ENCODE results near the gene RUNDC1. TPM values are rescaled to one million over a fixed set of nuclear protein-coding genes. Genes with fewer than 3 reads are reported as not detected.
A peak's percentile ranks its signal among the peaks of the same experiment; 100 is the strongest.

Gene RUNDC1
- total and polyA plus RNA-seq, 2 experiments from 2014 or later = 6.1 to 11.9 TPM

- H2AFZ ChIP-seq = no peak overlapping the region
- H3K27ac Mint-ChIP-seq = peak overlapping the region; percentile 91
- H3K4me3 Mint-ChIP-seq = peak overlapping the region; percentile 95
- ATAC-seq = no peak
- peak overlapping the region; percentile 98 for H3K4me3 ChIP-seq
- TF ChIP-seq ETS1 (IDR thresholded peaks at IDR 0.05) (no peak), ZNF114 (CRISPR knock-in tag; IDR thresholded peaks at IDR 0.05) (no peak), CREB1 (CRISPR knock-in tag; IDR thresholded peaks at IDR 0.05; ENCODE audit: low read depth) (no peak), ZNF331 (CRISPR knock-in tag; IDR thresholded peaks at IDR 0.05; ENCODE audit: low read depth) (no peak), CTCF (conservative IDR thresholded peaks at IDR 0.05; ENCODE audit: low read depth in 2 of 2) (no peak), STAT1 (IDR thresholded peaks at IDR 0.05; ENCODE audit: unreplicated experiment) (no peak), NANOG (IDR thresholded peaks at IDR 0.05; ENCODE audit: borderline replicate concordance) (no peak), EZH2 (IDR thresholded peaks at IDR 0.05; ENCODE audit: low read depth, unreplicated experiment) (no peak), EZH2phosphoT487 (IDR thresholded peaks at IDR 0.05; ENCODE audit: unreplicated experiment) (no peak), POLR2AphosphoS5 (IDR thresholded peaks at IDR 0.05; ENCODE audit: low read depth) (no peak), JUNB (IDR thresholded peaks at IDR 0.05; ENCODE audit: unreplicated experiment) (no peak)
- TF ChIP-seq, protein P1, sequence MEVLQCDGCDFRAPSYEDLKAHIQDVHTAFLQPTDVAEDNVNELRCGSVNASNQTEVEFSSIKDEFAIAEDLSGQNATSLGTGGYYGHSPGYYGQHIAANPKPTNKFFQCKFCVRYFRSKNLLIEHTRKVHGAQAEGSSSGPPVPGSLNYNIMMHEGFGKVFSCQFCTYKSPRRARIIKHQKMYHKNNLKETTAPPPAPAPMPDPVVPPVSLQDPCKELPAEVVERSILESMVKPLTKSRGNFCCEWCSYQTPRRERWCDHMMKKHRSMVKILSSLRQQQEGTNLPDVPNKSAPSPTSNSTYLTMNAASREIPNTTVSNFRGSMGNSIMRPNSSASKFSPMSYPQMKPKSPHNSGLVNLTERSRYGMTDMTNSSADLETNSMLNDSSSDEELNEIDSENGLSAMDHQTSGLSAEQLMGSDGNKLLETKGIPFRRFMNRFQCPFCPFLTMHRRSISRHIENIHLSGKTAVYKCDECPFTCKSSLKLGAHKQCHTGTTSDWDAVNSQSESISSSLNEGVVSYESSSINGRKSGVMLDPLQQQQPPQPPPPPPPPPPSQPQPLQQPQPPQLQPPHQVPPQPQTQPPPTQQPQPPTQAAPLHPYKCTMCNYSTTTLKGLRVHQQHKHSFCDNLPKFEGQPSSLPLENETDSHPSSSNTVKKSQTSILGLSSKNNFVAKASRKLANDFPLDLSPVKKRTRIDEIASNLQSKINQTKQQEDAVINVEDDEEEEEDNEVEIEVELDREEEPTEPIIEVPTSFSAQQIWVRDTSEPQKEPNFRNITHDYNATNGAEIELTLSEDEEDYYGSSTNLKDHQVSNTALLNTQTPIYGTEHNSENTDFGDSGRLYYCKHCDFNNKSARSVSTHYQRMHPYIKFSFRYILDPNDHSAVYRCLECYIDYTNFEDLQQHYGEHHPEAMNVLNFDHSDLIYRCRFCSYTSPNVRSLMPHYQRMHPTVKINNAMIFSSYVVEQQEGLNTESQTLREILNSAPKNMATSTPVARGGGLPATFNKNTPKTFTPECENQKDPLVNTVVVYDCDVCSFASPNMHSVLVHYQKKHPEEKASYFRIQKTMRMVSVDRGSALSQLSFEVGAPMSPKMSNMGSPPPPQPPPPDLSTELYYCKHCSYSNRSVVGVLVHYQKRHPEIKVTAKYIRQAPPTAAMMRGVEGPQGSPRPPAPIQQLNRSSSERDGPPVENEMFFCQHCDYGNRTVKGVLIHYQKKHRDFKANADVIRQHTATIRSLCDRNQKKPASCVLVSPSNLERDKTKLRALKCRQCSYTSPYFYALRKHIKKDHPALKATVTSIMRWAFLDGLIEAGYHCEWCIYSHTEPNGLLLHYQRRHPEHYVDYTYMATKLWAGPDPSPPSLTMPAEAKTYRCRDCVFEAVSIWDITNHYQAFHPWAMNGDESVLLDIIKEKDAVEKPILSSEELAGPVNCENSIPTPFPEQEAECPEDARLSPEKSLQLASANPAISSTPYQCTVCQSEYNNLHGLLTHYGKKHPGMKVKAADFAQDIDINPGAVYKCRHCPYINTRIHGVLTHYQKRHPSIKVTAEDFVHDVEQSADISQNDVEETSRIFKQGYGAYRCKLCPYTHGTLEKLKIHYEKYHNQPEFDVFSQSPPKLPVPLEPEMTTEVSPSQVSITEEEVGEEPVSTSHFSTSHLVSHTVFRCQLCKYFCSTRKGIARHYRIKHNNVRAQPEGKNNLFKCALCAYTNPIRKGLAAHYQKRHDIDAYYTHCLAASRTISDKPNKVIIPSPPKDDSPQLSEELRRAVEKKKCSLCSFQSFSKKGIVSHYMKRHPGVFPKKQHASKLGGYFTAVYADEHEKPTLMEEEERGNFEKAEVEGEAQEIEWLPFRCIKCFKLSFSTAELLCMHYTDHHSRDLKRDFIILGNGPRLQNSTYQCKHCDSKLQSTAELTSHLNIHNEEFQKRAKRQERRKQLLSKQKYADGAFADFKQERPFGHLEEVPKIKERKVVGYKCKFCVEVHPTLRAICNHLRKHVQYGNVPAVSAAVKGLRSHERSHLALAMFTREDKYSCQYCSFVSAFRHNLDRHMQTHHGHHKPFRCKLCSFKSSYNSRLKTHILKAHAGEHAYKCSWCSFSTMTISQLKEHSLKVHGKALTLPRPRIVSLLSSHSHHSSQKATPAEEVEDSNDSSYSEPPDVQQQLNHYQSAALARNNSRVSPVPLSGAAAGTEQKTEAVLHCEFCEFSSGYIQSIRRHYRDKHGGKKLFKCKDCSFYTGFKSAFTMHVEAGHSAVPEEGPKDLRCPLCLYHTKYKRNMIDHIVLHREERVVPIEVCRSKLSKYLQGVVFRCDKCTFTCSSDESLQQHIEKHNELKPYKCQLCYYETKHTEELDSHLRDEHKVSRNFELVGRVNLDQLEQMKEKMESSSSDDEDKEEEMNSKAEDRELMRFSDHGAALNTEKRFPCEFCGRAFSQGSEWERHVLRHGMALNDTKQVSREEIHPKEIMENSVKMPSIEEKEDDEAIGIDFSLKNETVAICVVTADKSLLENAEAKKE (CRISPR knock-in tag; IDR thresholded peaks at IDR 0.05) = no peak
- TF ChIP-seq, protein P2, sequence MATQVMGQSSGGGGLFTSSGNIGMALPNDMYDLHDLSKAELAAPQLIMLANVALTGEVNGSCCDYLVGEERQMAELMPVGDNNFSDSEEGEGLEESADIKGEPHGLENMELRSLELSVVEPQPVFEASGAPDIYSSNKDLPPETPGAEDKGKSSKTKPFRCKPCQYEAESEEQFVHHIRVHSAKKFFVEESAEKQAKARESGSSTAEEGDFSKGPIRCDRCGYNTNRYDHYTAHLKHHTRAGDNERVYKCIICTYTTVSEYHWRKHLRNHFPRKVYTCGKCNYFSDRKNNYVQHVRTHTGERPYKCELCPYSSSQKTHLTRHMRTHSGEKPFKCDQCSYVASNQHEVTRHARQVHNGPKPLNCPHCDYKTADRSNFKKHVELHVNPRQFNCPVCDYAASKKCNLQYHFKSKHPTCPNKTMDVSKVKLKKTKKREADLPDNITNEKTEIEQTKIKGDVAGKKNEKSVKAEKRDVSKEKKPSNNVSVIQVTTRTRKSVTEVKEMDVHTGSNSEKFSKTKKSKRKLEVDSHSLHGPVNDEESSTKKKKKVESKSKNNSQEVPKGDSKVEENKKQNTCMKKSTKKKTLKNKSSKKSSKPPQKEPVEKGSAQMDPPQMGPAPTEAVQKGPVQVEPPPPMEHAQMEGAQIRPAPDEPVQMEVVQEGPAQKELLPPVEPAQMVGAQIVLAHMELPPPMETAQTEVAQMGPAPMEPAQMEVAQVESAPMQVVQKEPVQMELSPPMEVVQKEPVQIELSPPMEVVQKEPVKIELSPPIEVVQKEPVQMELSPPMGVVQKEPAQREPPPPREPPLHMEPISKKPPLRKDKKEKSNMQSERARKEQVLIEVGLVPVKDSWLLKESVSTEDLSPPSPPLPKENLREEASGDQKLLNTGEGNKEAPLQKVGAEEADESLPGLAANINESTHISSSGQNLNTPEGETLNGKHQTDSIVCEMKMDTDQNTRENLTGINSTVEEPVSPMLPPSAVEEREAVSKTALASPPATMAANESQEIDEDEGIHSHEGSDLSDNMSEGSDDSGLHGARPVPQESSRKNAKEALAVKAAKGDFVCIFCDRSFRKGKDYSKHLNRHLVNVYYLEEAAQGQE (IDR thresholded peaks at IDR 0.05; ENCODE audit: unreplicated experiment) = no peak
- peak overlapping the region; percentile 97 for H3K4me2 ChIP-seq
- no peaks in the 10 kb centered on the region for H3K9me3 Mint-ChIP-seq
- no peak for DNase-seq (ENCODE audit: low spot score)
- peaks cover 34% of the 10 kb centered on the region for H3K79me2 ChIP-seq (replicated peaks; ENCODE audit: insufficient read depth)
- no peaks in the 10 kb centered on the region for H3K27me3 ChIP-seq (ENCODE audit: insufficient read depth)
- H3K9me2 ChIP-seq (ENCODE audit: insufficient read depth) = no peaks in the 10 kb centered on the region
- H3K4me1 ChIP-seq (ENCODE audit: insufficient read depth) = peaks cover 22% of the 10 kb centered on the region
- H3K27me3 Mint-ChIP-seq (ENCODE audit: insufficient read depth, low read depth, poor library complexity) = peaks cover 15% of the 10 kb centered on the region
- peaks cover 10% of the 10 kb centered on the region for H4K20me1 ChIP-seq (replicated peaks; ENCODE audit: insufficient read depth)
- peaks cover 9% of the 10 kb centered on the region; the same call in 1 of the 2 replicates for H3K36me3 ChIP-seq (ENCODE audit: insufficient read depth)
- H3K4me1 Mint-ChIP-seq = peaks cover 36% of the 10 kb centered on the region
- peaks cover 15% of the 10 kb centered on the region; the same call in 1 of the 2 replicates for H3F3A ChIP-seq (replicated peaks; ENCODE audit: low read depth)
- H3K36me3 Mint-ChIP-seq (ENCODE audit: low read depth) = peaks cover 45% of the 10 kb centered on the region
- H3K27ac ChIP-seq (ENCODE audit: low read depth) = peak overlapping the region; percentile 85; the same call in 1 of the 2 replicates
Observed at GRCh38 chr17:43020030-43020621, 39.8 kb downstream of the RUNDC1 start.

All from GM23338 (cell line).